Breast epithelium (tissue), 3 donors: Measurements from ENCODE around the gene TRIM37.

Experiments used
- CTCF ChIP-seq, 3 donors: fragments of 450-650 bp; IDR thresholded peaks; one replicate each; pipeline ENCODE4 v1.5.1; 2016 to 2017; ENCODE audit warnings: antibody characterized with exemption in 3 of 3, mild to moderate bottlenecking in 3 of 3, moderate library complexity in 3 of 3
- POLR2A ChIP-seq: fragments of 450-650 bp; IDR thresholded peaks from one replicate; pipeline ENCODE4 v1.6.1; 2016; ENCODE audit warnings: antibody characterized with exemption, mild to moderate bottlenecking, moderate library complexity

- TF ChIP-seq CTCF (IDR thresholded peaks at IDR 0.05) (no peak), POLR2A (no peak)
Measured at GRCh38 chr17:58969156-58969555, 137.5 kb downstream of the TRIM37 start.
